Smooth muscle cell of the brain vasculature (primary cell): ENCODE results near the gene ATG7.

ENCODE experiments used
- DNase-seq: peaks from one replicate; pipeline ENCODE4 v3.0.0-alpha.2; 2012; ENCODE audit warnings: low read depth, low spot score

ATG7 gene

DNA sequence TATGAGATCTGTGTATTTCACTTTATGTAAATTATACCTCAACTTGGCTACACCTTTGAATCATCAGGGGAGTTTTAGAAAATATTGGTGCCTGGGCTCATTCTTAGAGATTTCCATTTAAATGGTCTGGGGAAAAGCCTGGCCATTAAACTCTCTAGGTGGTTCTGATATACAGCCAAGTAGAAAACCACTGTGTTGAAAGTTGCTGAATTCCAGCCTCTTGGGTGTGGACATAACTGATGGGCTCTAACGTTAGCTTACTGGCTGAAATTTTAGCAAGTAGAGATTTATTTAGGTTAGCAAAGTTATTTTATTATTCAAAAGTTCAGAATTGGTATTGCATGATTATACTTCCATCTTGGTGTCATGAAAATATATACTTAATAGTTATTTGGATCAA, 84.1 kb downstream of the ATG7 start:
- no peak for DNase-seq

DNA sequence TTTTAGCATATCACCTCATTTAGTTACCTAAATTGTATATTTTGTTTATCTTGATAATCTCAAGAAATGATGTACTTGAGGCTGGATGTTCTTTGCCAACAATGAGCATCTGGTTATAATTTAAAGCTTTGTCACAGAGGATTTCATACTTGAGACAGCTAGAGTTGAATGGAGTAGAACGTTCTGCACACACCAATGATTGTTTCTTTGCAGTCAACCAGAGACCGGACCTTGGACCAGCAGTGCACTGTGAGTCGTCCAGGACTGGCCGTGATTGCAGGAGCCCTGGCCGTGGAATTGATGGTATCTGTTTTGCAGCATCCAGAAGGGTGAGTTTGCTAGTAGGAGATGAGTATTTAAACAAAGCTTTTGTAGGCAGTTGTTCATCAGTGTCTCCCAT, 90.4 kb downstream of the ATG7 start:
- no peak for DNase-seq

DNA sequence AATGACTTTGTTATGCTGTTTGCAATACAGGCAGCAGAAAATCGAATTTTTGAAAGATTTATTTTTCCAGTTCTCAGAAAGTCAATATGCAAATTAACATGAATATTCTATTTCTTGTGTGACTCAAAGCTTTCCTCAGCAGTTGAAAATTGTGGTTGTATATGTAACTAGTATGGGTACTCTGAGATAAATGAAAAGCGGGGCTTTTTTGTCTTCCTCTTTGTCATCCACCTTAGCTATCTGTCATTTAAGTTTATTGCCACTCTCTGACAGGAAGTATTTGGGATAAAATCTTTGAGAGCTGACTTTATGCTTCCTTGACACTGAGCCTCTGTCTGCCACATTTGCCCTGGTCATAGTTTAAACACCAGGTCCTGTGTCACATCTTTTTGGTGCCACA, 91.5 kb downstream of the ATG7 start:
- no peak for DNase-seq

DNA sequence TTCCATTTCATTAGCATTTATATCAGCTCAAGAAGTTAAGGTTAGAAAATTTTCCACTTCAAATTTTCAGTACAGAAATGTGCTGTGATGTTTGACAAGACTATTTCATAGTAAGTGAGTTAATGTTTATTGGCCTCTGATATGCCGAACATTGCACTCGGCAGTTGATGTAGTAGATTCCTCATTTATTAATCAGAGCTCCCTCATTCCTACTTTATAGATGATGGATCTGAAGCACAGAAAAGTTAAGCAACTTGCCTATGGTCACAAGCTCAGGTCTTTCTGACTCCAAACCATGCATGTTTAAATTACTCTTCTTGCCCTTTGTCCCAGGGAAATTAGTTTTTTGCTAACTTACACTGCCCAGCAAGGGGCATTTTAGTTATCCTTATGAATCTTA, 92.0 kb downstream of the ATG7 start:
- DNase-seq: no peak

DNA sequence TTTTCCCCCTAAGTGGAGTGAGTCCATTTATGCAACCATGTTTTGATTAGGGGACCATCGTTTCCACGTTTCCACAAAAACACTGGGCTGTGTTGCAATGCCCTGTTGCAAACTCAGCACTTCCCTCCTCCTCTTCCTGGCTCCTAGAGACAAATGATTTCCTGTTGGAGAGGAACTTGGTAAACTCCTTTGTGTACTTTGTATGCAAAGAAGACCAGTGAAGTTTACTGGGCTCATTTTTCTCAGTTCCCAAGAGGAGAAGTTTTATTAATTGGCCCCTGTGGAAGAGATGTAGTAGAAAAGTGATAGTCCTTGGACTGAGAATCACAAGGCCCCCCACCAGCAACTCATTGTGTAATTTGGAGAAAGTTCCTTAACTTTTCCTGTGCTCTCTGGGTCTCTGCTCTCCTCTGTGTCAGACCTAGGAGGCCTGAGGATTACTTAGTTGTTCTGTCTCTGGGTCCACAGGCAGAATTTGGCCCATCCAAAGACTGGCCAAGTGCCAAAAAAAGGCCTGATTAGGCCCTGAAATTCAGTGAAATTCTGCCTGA, 95.0 kb downstream of the ATG7 start:
- DNase-seq: no peak

DNA sequence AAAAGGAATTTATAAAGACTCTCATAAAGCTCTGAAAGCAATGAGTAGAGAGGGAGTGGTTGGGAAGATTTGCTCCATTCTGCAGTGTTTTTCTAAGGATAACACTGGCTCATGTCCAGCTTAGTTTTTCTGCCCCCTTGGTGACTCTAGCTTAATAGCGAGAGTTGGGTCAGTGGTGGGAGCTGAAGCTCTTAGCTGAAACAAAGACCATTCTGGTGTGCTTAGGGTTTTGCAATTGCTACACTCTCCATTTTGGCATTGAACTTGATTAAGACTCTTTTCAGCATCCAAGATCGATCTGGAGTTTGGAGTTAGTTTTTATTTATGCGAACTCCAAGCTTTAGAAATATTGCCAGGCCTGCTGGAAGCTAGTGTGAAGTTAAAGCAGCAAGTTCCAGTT, 98.0 kb downstream of the ATG7 start:
- no peak for DNase-seq

DNA sequence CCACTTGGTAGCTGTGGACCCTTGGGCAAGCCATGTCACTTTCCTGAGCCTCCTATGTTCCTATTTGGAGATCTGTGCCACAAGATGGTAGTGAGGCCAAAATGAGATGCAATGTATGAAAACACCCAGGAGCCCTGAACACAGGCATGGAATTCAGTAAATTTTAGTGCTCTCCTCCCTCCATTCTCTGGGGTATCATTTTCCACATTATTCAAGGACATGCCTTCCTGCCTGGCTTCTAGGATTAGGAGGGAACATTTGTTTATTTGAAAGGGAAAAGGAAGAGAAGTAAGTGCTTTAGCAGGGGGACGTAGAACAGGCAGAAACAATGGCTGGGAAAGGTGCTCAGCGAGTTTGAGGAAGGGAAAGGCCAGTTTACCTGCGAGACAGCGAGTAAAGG, 98.8 kb downstream of the ATG7 start:
- DNase-seq: no peak

DNA sequence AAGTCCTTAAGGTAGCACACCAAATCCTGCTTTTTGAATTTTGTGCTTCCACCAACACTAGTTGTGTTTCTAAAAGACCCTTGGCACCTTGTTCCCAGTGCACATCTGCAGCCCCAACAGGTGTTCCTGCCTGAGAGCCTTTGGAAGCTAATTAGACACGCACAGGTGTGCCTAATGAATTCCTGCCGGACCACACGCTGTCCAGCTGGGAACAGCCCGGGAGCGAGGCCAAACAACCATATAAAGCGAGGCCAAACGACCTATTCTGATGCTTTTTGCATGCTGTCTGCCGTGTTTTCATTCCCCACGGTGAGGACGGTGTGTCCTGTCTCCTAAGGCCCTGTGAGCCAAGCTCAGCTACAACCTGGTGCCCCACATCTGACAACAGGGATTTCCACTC, 99.5 kb downstream of the ATG7 start:
- no peak for DNase-seq

DNA sequence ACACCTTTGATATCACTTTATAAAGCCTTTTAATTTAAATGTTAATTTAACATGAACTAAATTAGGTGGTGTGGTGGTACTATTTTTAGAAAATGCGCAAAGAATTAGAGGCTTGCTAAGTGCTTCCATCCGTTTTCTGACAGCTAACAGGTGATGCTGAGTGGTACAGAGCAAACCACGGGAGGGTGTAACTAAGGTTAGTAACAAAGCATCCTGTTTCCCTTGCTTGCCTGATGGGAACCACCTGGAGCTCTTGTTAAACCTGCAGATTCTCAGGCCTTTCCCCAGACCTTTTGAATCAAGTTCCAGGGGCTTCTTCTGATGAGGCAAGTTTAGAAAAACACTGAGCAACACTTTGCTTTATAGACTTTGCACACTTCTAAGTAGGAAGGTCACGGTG, 101.0 kb downstream of the ATG7 start:
- no peak for DNase-seq

DNA sequence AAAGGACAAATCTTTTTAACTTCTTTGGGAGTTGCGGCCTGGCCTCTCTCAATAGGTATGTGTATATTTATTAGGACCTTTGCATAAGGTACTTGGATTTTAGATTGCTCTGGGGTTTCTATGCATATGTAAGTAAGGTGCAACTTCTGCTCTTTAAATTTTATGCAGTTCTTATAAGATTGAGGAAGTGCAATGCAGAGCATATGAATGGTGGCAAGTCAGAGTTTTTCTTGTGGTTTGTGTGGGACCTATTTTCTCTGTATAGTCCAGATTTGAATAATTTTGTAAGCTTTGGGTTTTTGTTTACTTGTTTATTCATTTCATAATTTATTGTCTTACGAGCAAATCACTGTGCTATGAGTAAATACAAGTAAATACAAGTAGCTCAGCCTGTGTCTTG, 101.5 kb downstream of the ATG7 start:
- DNase-seq: no peak

DNA sequence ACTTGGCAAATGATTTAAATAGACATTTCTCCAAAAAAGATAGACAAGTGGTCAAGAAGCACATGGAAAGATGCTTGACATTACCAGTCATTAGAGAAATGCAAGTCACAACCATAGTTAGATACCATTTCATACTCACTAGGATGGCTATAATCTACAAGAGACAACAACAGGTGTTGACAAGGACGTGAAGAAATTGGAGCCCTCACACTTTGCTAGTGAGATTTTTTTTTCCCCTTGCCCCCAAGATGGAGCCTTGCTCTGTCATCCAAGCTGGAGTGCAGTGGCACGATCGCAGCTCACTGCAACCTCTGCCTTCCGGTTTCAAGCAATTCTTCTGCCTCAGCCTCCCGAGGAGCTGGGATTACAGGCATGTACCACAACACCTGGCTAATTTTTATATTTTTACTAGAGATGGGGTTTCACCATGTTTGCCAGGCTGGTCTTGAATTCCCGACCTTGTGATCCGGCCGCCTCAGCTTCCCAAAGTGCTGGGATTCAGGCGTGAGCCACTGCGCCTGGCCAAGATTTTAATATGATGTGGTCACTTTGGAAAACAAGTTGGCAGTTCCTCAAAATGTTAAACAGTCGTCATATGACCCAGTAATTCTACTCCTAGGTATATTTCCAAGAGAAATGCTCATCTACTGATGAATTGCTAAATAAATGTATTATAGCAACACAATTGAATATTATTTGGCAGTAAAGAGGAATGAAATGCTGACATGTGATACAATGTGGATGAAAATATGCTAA, 103.3 kb downstream of the ATG7 start:
- DNase-seq: no peak

DNA sequence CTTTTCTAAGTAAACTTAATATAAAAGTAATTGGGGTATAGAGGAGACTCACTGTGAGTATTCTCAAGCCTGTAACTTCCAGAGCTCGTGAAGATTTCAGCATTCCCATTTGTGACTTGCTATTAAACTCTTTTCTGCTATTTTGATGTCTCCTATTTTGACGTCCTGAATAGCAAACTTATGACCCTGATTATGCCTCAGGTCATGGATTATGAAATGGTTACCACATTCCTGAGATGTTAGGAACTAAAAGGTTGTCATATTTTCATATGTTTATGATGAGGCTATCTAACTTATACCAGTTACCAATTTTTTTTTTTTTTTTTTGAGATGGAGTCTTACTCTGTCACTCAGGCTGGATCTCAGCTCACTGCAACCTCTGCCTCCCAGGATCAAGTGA, 105.5 kb downstream of the ATG7 start:
- DNase-seq: no peak

DNA sequence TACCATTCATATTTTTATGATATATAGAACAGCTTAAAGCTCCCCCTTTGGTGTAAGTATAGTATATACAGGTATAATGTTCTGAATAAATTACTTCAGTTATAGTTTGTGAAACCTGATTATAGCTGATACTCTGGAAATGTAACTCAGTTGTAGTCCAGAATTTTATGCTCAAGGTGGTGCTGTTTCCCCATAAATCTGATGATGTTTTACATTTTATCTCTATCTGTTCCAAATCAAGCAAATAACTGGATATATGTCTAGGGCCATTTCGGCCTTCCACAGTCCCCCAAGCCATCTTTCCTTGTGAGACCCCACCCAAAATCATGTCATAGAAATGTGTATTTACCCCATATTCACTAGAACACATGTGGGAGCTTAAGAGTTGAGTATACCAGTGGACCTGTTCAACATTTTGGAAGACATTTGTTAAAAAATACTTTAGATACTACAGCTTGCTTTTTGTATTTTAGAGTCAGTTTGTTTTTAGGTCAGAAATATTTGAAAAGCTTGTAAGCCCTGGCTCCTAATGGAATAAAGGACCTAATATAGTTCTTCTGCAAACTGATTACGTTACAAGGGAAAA, 107.1 kb downstream of the ATG7 start:
- no peak for DNase-seq

DNA sequence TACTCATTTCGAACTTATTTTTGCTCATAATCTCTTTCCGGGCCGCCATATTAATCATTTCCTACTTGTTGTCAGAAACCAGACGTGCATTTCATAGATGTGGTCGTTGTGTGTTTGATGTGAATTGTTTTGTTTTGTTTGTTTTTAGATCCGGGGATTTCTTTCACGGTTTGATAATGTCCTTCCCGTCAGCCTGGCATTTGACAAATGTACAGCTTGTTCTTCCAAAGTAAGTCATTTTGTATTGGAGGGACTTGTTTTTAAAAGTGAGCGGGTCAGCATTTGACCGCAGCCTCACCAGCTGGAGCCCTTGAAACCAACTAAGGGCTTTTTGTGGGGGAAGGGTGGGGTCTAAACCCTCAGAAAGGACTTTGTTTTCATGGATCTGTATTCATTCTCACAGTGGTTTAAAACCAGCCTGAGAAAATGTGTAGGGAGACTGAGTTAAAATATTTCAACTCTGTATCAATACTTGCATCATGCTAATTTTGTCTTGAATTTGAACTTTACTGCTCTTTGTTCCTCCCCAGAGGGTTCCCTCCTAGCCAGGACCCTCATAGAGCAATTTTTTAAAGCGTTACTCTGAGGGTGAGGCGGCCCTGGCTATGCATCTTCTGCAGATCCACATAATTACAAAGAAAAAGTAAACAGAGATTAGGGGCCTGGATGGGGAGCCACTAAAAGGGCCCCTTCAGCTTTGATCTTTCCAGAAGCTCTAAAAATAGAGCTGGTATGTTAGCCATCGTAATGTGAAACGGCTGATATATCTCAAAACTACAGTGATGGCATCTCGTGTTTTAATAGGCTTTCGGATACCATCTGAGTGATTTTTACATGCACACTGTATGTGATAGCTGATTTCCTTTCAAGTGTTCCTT, 107.9 kb downstream of the ATG7 start:
- DNase-seq: no peak

DNA sequence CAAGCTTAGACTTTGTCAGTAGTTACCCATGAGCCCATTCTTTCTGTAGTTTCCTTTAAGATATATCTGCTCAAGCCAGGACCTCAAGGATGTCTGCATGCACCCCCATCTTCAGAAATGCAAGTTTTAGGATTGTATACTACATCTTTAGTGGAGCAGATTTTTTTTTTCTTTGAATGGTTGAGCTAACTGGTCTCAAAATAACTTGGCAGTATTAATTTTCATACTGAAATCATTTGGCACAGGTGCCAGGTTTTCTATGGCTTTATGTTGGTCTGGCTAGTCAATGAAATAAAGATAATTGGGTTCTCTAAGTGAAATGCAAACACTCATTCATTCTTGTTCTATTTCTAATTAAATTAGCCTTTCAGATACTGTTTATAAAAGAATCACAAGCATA, 108.9 kb downstream of the ATG7 start:
- no peak for DNase-seq

DNA sequence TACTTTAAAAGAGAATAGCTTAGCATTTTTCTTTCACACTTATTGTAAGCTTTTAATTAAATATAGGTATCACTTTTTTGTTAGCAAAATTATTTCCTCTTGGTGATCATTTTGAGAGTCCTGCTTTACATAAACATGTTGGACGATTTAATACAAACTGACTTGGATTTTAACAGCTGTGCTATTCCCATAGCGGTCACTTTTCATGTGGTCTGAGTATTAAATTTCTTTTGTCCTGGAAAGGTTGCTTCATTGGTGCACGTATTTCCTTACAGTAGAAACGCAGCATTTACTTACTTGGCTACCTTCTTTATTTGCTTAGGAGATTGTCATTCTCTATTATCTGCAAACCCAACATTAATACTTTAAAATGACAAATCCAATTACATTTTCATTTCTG, 109.4 kb downstream of the ATG7 start:
- no peak for DNase-seq

DNA sequence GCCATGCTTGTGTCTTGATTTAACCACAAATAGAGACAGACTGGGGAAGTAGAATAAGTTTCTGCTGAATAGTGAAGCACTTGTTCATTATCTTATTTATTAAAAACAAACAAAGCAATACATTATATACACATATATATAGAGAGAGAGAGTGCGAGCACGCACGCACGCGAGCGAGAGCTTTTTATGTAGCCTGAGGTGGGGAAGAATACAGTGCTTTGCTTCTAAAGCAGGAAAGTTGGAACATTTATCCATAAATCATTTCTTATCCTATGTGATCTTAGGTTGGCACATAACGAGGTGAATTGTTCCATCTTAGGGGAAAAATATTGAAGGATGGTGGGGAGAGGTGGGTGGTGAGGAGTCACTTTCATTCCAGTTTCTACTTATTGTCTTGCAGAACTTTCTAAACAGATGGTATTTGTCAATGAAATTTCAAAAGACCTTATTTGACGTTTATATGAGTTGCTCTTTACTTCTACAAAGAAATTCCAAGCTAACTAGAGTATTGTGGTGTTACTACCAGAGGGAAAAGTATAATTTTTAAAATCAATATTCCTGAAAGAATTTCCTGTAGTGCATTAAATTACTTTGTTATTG, 110.0 kb downstream of the ATG7 start:
- no peak for DNase-seq

DNA sequence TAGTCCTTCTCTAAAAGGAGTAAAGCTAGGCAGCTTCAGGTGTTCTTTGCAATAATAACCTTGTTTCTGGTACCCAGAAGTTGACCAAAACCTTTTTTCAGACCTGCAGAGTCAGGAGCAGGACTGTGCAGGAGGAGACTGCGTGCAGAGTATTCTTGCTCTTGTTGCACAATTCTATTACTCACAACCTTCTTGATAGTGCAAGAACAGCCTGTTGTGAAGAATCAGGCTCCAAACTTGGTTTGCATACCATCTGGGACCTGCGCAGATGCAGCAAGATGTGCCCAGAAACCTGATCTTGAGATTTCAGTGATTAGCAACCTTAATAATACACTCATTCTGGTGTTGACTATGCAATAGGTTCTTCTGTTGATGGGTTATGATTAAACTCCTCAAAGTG, 111.9 kb downstream of the ATG7 start:
- DNase-seq: no peak

DNA sequence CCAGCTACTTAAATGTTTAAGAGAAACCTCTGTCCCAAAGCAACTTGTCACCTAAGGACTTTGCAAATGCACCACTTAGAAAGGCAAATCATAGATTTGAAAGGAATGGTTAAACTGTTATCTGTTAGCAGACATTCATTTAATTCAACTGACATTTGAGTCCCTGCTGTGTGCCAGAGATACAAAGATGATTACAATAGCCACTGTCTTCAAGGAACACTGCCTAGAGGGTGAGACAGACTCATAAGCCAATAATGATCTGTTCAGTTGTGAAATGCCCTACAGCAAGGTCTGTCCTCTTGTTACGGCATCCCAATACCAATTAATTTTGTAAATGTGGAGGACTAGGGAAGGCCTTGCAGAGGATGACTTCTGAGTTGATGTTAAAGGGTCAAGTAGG, 113.1 kb downstream of the ATG7 start:
- DNase-seq: no peak

DNA sequence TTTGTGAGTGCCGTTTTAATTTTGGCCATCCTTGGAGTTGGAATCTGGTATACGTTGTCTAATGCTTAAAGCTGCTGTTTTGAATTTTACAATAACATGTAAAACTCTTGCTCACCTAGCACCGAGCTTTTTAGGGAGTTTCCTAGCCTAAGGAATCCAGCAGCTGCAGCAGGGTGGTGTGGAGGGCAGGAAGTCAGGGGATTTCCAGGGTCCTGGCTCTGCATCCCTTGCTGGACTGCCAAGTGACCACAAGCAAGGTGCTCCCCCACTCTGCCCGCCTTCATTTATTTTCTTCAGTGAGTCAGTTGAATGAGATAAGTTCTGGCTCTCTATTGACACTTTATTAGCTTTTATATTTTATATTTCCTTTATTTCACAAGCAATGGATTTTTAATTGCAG, 113.7 kb downstream of the ATG7 start:
- DNase-seq: no peak

DNA sequence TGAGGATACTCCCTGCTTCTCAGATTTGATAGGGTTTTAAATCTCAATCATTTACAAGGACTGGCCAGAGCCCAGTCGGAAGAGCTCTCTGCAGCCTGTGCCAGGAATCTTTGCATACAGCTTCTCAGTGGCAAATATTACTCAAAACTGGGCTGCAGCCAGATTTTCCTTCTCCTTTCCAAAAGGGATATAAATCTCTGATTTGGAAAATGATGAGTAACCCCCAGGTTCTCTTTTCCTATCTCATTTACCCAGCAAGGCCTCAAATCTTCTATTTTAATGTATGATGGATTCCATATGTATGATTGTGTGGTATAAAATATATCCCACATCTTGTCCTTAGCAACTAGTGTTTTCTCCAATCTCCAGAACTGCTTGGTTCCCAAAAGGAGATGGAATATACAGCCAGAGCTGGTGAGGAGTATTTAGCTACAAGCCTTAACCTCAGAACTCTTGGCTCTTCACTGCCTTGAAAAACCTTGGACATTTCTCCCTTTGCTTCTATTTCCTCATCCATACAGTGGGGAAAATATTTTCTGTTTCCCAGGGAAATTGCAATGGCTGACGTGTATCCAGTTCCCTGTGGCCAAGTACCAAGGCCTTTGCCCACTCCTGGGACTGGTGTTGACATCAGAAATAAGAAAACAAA, 114.4 kb downstream of the ATG7 start:
- DNase-seq: no peak
